K562 (cell line): Measurements from ENCODE around the gene CDK9.

Experiments
- MAFK ChIP-seq: IDR thresholded peaks from 2 replicates; pipeline ENCODE4 v1.6.1; 2011; ENCODE audit warnings: low read length, improper control_type of control experiment
- STAT6 ChIP-seq: sonication (generic); formaldehyde crosslinking; IDR thresholded peaks from 2 replicates; pipeline ENCODE4 v1.8.1; 2023; ENCODE audit warnings: mild to moderate bottlenecking, missing genetic modification reagents

GRCh38 chr9:127780126-127780885, 5.5 kb upstream of the CDK9 start:
- TF ChIP-seq STAT6 (CRISPR knock-in tag) (no peak), MAFK (no peak)
